ENCODE results near the gene SH3BP4.
A peak's percentile ranks its signal among the peaks of the same experiment; 100 is the strongest.

The SH3BP4 gene

GRCh38 chr2:234940527-234940926 is 11.3 kb upstream of the SH3BP4 start:
- Histone ChIP-seq H3K27ac (ENCODE audit: low read depth, low read length) (no peak overlapping the region), H3K27me3 (ENCODE audit: control insufficient read depth in 5 of 5, insufficient read depth in 4 of 5, low read length in 5 of 5) (peaks cover 0 to 6% (median 3%) of the 10 kb centered on the region in 5 donors), H3K9me3 (ENCODE audit: control insufficient read depth in 5 of 5, low read length in 5 of 5) (peaks cover 0 to 5% (median 0%) of the 10 kb centered on the region in 5 donors), H3K4me3 (ENCODE audit: low read depth in 1 of 5, low read length in 5 of 5) (no peak overlapping the region), H3K4me1 (ENCODE audit: control insufficient read depth in 5 of 5, insufficient read depth in 5 of 5, low read length in 5 of 5) (no peaks in the 10 kb centered on the region), H3K36me3 (ENCODE audit: control insufficient read depth in 5 of 5, insufficient read depth in 5 of 5, low read length in 5 of 5) (no peaks in the 10 kb centered on the region), H3K9ac (ENCODE audit: low read length in 5 of 5) (no peak overlapping the region)

GRCh38 chr2:234945339-234945873 is 6.4 kb upstream of the SH3BP4 start:
- H3K4me3 ChIP-seq (ENCODE audit: low read depth in 1 of 5, low read length in 5 of 5), result no peak overlapping the region

GRCh38 chr2:234947556-234947955 is 4.3 kb upstream of the SH3BP4 start:
- Histone ChIP-seq H3K4me3 (ENCODE audit: low read depth in 1 of 5, low read length in 5 of 5) (no peak overlapping the region), H3K4me1 (ENCODE audit: control insufficient read depth in 5 of 5, insufficient read depth in 5 of 5, low read length in 5 of 5) (peaks cover 0 to 11% (median 10%) of the 10 kb centered on the region in 5 donors), H3K9ac (ENCODE audit: low read length in 5 of 5) (no peak overlapping the region), H3K9me3 (ENCODE audit: control insufficient read depth in 5 of 5, low read length in 5 of 5) (peaks cover 0 to 5% (median 0%) of the 10 kb centered on the region in 5 donors), H3K27ac (ENCODE audit: low read depth, low read length) (no peak overlapping the region), H3K27me3 (ENCODE audit: control insufficient read depth in 5 of 5, insufficient read depth in 4 of 5, low read length in 5 of 5) (peaks cover 0 to 3% (median 0%) of the 10 kb centered on the region in 5 donors), H3K36me3 (ENCODE audit: control insufficient read depth in 5 of 5, insufficient read depth in 5 of 5, low read length in 5 of 5) (no peaks in the 10 kb centered on the region)

More at GRCh38 chr2:234945339-234945873, 6.4 kb upstream of the SH3BP4 start:
- peaks cover 0 to 5% (median 0%) of the 10 kb centered on the region in 5 donors for H3K9me3 ChIP-seq (ENCODE audit: control insufficient read depth in 5 of 5, low read length in 5 of 5)
- peaks cover 0 to under 1% (median 0%) of the 10 kb centered on the region in 5 donors for H3K4me1 ChIP-seq (ENCODE audit: control insufficient read depth in 5 of 5, insufficient read depth in 5 of 5, low read length in 5 of 5)
- H3K9ac ChIP-seq (ENCODE audit: low read length in 5 of 5), result no peak overlapping the region
- no peaks in the 10 kb centered on the region for H3K36me3 ChIP-seq (ENCODE audit: control insufficient read depth in 5 of 5, insufficient read depth in 5 of 5, low read length in 5 of 5)
- H3K27ac ChIP-seq (ENCODE audit: low read depth, low read length), result no peak overlapping the region
- H3K27me3 ChIP-seq (ENCODE audit: control insufficient read depth in 5 of 5, insufficient read depth in 4 of 5, low read length in 5 of 5), result peaks cover 0 to 3% (median 1%) of the 10 kb centered on the region in 5 donors

GRCh38 chr2:234949762-234950434 is 1.9 kb upstream of the SH3BP4 start:
- Histone ChIP-seq H3K36me3 (ENCODE audit: control insufficient read depth in 5 of 5, insufficient read depth in 5 of 5, low read length in 5 of 5) (no peaks in the 10 kb centered on the region), H3K4me1 (ENCODE audit: control insufficient read depth in 5 of 5, insufficient read depth in 5 of 5, low read length in 5 of 5) (peaks cover 3 to 33% (median 33%) of the 10 kb centered on the region in 5 donors), H3K27ac (ENCODE audit: low read depth, low read length) (no peak overlapping the region), H3K27me3 (ENCODE audit: control insufficient read depth in 5 of 5, insufficient read depth in 4 of 5, low read length in 5 of 5) (peaks cover 0 to 3% (median 0%) of the 10 kb centered on the region in 5 donors), H3K9ac (ENCODE audit: low read length in 5 of 5) (no peak overlapping the region), H3K4me3 (ENCODE audit: low read depth in 1 of 5, low read length in 5 of 5) (no peak overlapping the region), H3K9me3 (ENCODE audit: control insufficient read depth in 5 of 5, low read length in 5 of 5) (no peaks in the 10 kb centered on the region)

- Histone ChIP-seq H3K4me3 (ENCODE audit: low read depth in 1 of 5, low read length in 5 of 5) (no peak overlapping the region), H3K4me1 (ENCODE audit: control insufficient read depth in 5 of 5, insufficient read depth in 5 of 5, low read length in 5 of 5) (peaks cover 3 to 35% (median 33%) of the 10 kb centered on the region in 5 donors), H3K36me3 (ENCODE audit: control insufficient read depth in 5 of 5, insufficient read depth in 5 of 5, low read length in 5 of 5) (no peaks in the 10 kb centered on the region), H3K27me3 (ENCODE audit: control insufficient read depth in 5 of 5, insufficient read depth in 4 of 5, low read length in 5 of 5) (peaks cover 0 to 3% (median 0%) of the 10 kb centered on the region in 5 donors), H3K9me3 (ENCODE audit: control insufficient read depth in 5 of 5, low read length in 5 of 5) (no peaks in the 10 kb centered on the region), H3K9ac (ENCODE audit: low read length in 5 of 5) (no peak overlapping the region), H3K27ac (ENCODE audit: low read depth, low read length) (no peak overlapping the region)
Observed at GRCh38 chr2:234950435-234950729, 1.4 kb upstream of the SH3BP4 start.

GRCh38 chr2:234950730-234951663 is 820 bp upstream of the SH3BP4 start:
- peaks cover 3 to 35% (median 35%) of the 10 kb centered on the region in 5 donors for H3K4me1 ChIP-seq (ENCODE audit: control insufficient read depth in 5 of 5, insufficient read depth in 5 of 5, low read length in 5 of 5)
- peaks cover 0 to 3% (median 0%) of the 10 kb centered on the region in 5 donors for H3K27me3 ChIP-seq (ENCODE audit: control insufficient read depth in 5 of 5, insufficient read depth in 4 of 5, low read length in 5 of 5)

GRCh38 chr2:234952270-234953115 is 676 bp downstream of the SH3BP4 start:
- H3K27me3 ChIP-seq (ENCODE audit: control insufficient read depth in 5 of 5, insufficient read depth in 4 of 5, low read length in 5 of 5), result peaks cover 0 to 3% (median 0%) of the 10 kb centered on the region in 5 donors
- no peaks in the 10 kb centered on the region for H3K36me3 ChIP-seq (ENCODE audit: control insufficient read depth in 5 of 5, insufficient read depth in 5 of 5, low read length in 5 of 5)
- peaks cover 3 to 38% (median 35%) of the 10 kb centered on the region in 5 donors for H3K4me1 ChIP-seq (ENCODE audit: control insufficient read depth in 5 of 5, insufficient read depth in 5 of 5, low read length in 5 of 5)
- no peaks in the 10 kb centered on the region for H3K9me3 ChIP-seq (ENCODE audit: control insufficient read depth in 5 of 5, low read length in 5 of 5)
- H3K27ac ChIP-seq (ENCODE audit: low read depth, low read length), result peak overlapping the region; percentile 54
- peak overlapping the region; percentile 53 to 76 (median 71) for H3K4me3 ChIP-seq (ENCODE audit: low read depth in 1 of 5, low read length in 5 of 5)
- H3K9ac ChIP-seq (ENCODE audit: low read length in 5 of 5), result peak overlapping the region; percentile 59 to 75 (median 68)

More at GRCh38 chr2:234950730-234951663, 820 bp upstream of the SH3BP4 start:
- no peaks in the 10 kb centered on the region for H3K9me3 ChIP-seq (ENCODE audit: control insufficient read depth in 5 of 5, low read length in 5 of 5)
- peak overlapping the region in 2 of 5 donors; percentile 22 to 66 for H3K9ac ChIP-seq (ENCODE audit: low read length in 5 of 5)
- no peak overlapping the region for H3K27ac ChIP-seq (ENCODE audit: low read depth, low read length)
- no peaks in the 10 kb centered on the region for H3K36me3 ChIP-seq (ENCODE audit: control insufficient read depth in 5 of 5, insufficient read depth in 5 of 5, low read length in 5 of 5)
- peak overlapping the region; percentile 67 to 80 (median 71) for H3K4me3 ChIP-seq (ENCODE audit: low read depth in 1 of 5, low read length in 5 of 5)

- Histone ChIP-seq H3K4me3 (ENCODE audit: low read depth in 1 of 5, low read length in 5 of 5) (peak overlapping the region; percentile 53 to 76 (median 71)), H3K27ac (ENCODE audit: low read depth, low read length) (peak overlapping the region; percentile 54), H3K4me1 (ENCODE audit: control insufficient read depth in 5 of 5, insufficient read depth in 5 of 5, low read length in 5 of 5) (peaks cover 3 to 43% (median 35%) of the 10 kb centered on the region in 5 donors), H3K36me3 (ENCODE audit: control insufficient read depth in 5 of 5, insufficient read depth in 5 of 5, low read length in 5 of 5) (no peaks in the 10 kb centered on the region), H3K9me3 (ENCODE audit: control insufficient read depth in 5 of 5, low read length in 5 of 5) (no peaks in the 10 kb centered on the region), H3K9ac (ENCODE audit: low read length in 5 of 5) (peak overlapping the region; percentile 59 to 75 (median 68)), H3K27me3 (ENCODE audit: control insufficient read depth in 5 of 5, insufficient read depth in 4 of 5, low read length in 5 of 5) (peaks cover 0 to 3% (median 0%) of the 10 kb centered on the region in 5 donors)
Observed at GRCh38 chr2:234953116-234954031, 1.6 kb downstream of the SH3BP4 start.
